K562 (cell line): ENCODE results near the gene C1QBP. TPM values are rescaled to one million over a fixed set of nuclear protein-coding genes. Genes with fewer than 3 reads are reported as not detected.

ENCODE experiments used
- ASH1L ChIP-seq: fragments of 450-650 bp; IDR thresholded peaks from 2 replicates; pipeline ENCODE4 v1.6.1; 2018; ENCODE audit warnings: borderline replicate concordance, mild to moderate bottlenecking, low read depth; ENCODE audit not compliant: partially characterized antibody
- ETV6 ChIP-seq, 3 experiments: fragments of 150-350 bp in 1 of 3; sonication (generic) in 1 of 3; formaldehyde crosslinking in 1 of 3; IDR thresholded peaks; 2 replicates each; pipeline versions ENCODE4 v1.6.1 to v1.8.0; 2014 to 2022; ENCODE audit warnings: borderline replicate concordance in 2 of 3, low read depth in 2 of 3, antibody characterized with exemption in 1 of 3, low read length in 1 of 3, mild to moderate bottlenecking in 1 of 3, missing genetic modification reagents in 1 of 3
- FUS ChIP-seq: fragments of 200-400 bp; formaldehyde crosslinking; optimal IDR thresholded peaks from 2 replicates; pipeline ENCODE3; 2017; ENCODE audit warnings: low read depth, low read length
- MTA2 ChIP-seq: fragments of 450-650 bp; IDR thresholded peaks from 2 replicates; pipeline ENCODE4 v1.6.1; 2016; ENCODE audit warnings: low read depth
- NR2C1 ChIP-seq, 2 experiments: fragments of 450-650 bp; IDR thresholded peaks; 2 replicates each; pipeline ENCODE4 v1.6.1; 2017; ENCODE audit warnings: mild to moderate bottlenecking in 2 of 2, antibody characterized with exemption in 1 of 2, inconsistent platforms in 1 of 2, missing compliant biosample characterization in 1 of 2, missing genetic modification characterization in 1 of 2
- RBM34 ChIP-seq: fragments of 200-400 bp; formaldehyde crosslinking; IDR thresholded peaks from 2 replicates; pipeline ENCODE4 v1.6.1; 2018; ENCODE audit warnings: low read length, borderline replicate concordance; ENCODE audit not compliant: insufficient read depth
- SP1 ChIP-seq: sonication (generic); formaldehyde crosslinking; IDR thresholded peaks from 2 replicates; pipeline ENCODE4 v1.8.1; 2022; ENCODE audit warnings: mild to moderate bottlenecking, missing genetic modification reagents
- ZFX ChIP-seq: sonication (generic); formaldehyde crosslinking; IDR thresholded peaks from 2 replicates; pipeline ENCODE4 v1.8.0; 2022; ENCODE audit warnings: mild to moderate bottlenecking, missing genetic modification reagents, moderate library complexity
- ZNF77 ChIP-seq: fragments of 250-450 bp; sonication (Bioruptor Pico); IDR thresholded peaks from 2 replicates; pipeline ENCODE4 v1.5.0; 2020
- polyA plus RNA-seq, 8 experiments: library from polyadenylated mRNA; depleted of rRNA in 4 of 8; stranded (reverse) in 5 of 8; unstranded in 3 of 8; fragments of >200 nt; fragmentation: Nextera tagmentation in 2 of 8; fragmentation: Illumina TruSeq in 1 of 8; extraction: Ambion mirVana in 2 of 8; extraction: Trizol in 1 of 8; gene quantifications; 2 replicates each; pipeline versions ENCODE4 v1.2.1 to v1.2.3, GENCODE V29; 2011 to 2014; ENCODE audit warnings: inconsistent platforms in 1 of 8, missing spikeins in 1 of 8
- total RNA-seq, 7 experiments: library from RNA; depleted of rRNA in 6 of 7; stranded (reverse); fragments of >200 nt in 6 of 7; fragmentation: Illumina TruSeq in 2 of 7; extraction: Trizol in 2 of 7; gene quantifications; 2 replicates each; pipeline versions ENCODE4 v1.2.1 to v1.2.3, GENCODE V29; 2011 to 2021; ENCODE audit warnings: low replicate concordance in 1 of 7
- TF ChIP-seq, protein P1 (sequence below): fragments of 150-350 bp; IDR thresholded peaks from 2 replicates; pipeline ENCODE4 v1.6.1; 2014; ENCODE audit warnings: low read depth, mild to moderate bottlenecking, low read length, borderline replicate concordance
- TF ChIP-seq, protein P2 (sequence below): fragments of 450-650 bp; IDR thresholded peaks from 2 replicates; pipeline ENCODE4 v1.6.1; 2016
- TF ChIP-seq, protein P3 (sequence below), 2 experiments: fragments of 250-450 bp in 1 of 2; fragments of 450-650 bp in 1 of 2; sonication (Bioruptor Pico) in 1 of 2; IDR thresholded peaks; 2 replicates each; pipeline versions ENCODE4 v1.6.1 to v1.8.0; 2016 to 2021; ENCODE audit warnings: mild to moderate bottlenecking in 2 of 2, moderate library complexity in 2 of 2, missing compliant biosample characterization in 1 of 2, missing genetic modification characterization in 1 of 2
- TF ChIP-seq, protein P4 (sequence below): IDR thresholded peaks from 3 replicates; pipeline ENCODE4 v1.6.1; 2011; ENCODE audit warnings: borderline replicate concordance, mild to moderate bottlenecking, moderate library complexity; ENCODE audit not compliant: insufficient read length; ENCODE audit errors: extremely low read depth

Gene C1QBP
- total and polyA plus RNA-seq, 9 of the 15 experiments (the other 6 are each of a cell fraction or from before 2014, with no cell fraction given) = 90.7 to 665 (median 414) TPM

DNA sequence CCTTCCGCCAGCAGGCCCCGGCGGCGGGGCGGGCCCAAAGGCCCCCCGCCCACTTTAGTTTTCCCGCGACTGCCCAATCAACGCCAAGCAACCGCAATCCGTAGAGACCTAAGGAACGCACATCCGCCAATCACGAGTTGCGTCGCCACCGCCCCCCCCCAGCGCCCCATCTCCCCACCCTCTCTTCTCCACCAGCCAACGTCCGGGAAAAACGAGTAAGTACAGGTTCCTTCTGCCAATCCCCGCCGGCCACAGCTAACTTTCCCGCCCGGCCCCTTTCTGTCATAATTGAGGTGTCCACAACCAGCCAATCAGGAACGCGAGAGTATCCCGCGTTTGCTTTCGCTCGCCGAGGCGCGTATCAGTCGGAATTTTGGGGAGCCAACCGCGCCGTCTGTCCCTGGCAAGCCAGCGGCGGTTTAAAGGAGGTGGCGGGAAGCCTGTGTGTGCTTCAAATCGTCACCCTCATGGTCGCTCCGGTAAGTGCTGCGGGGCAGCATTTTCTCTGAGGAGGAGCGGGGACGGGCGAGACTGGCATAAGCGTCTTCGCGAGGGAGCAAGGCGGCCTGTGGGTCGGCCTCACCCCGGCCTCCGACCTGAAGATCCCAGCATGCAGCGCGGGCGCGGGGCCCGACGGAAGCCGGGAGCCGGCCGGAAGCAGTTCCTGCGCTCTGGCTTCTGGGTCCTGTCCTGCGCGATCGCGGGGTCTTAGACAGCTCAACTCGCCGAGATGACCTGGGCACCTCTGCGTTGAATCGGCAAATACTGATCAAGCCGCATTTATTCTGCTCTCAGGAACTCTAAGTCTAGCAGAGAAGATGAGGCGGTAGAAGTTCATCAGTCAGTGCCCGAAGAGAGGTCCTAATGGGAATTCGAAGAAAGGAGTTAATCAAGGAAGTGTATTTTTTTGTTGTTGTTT, 47.5 kb upstream of the C1QBP start, which contains the start of gene MIS12 (continued):
- TF ChIP-seq NR2C1 (IDR thresholded peaks at IDR 0.05) = peak; percentile 83
- peak; percentile 86 for TF ChIP-seq NR2C1 (tag; IDR thresholded peaks at IDR 0.05)
- TF ChIP-seq, protein P1, sequence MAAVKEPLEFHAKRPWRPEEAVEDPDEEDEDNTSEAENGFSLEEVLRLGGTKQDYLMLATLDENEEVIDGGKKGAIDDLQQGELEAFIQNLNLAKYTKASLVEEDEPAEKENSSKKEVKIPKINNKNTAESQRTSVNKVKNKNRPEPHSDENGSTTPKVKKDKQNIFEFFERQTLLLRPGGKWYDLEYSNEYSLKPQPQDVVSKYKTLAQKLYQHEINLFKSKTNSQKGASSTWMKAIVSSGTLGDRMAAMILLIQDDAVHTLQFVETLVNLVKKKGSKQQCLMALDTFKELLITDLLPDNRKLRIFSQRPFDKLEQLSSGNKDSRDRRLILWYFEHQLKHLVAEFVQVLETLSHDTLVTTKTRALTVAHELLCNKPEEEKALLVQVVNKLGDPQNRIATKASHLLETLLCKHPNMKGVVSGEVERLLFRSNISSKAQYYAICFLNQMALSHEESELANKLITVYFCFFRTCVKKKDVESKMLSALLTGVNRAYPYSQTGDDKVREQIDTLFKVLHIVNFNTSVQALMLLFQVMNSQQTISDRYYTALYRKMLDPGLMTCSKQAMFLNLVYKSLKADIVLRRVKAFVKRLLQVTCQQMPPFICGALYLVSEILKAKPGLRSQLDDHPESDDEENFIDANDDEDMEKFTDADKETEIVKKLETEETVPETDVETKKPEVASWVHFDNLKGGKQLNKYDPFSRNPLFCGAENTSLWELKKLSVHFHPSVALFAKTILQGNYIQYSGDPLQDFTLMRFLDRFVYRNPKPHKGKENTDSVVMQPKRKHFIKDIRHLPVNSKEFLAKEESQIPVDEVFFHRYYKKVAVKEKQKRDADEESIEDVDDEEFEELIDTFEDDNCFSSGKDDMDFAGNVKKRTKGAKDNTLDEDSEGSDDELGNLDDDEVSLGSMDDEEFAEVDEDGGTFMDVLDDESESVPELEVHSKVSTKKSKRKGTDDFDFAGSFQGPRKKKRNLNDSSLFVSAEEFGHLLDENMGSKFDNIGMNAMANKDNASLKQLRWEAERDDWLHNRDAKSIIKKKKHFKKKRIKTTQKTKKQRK = no peak
- TF ChIP-seq MTA2 = no peak
- TF ChIP-seq SP1 (CRISPR knock-in tag) = peak; percentile 53
- TF ChIP-seq, protein P2, sequence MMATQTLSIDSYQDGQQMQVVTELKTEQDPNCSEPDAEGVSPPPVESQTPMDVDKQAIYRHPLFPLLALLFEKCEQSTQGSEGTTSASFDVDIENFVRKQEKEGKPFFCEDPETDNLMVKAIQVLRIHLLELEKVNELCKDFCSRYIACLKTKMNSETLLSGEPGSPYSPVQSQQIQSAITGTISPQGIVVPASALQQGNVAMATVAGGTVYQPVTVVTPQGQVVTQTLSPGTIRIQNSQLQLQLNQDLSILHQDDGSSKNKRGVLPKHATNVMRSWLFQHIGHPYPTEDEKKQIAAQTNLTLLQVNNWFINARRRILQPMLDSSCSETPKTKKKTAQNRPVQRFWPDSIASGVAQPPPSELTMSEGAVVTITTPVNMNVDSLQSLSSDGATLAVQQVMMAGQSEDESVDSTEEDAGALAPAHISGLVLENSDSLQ = peak; percentile 90
- no peak for TF ChIP-seq ZNF77 (CRISPR knock-in tag)
- no peak for TF ChIP-seq ETV6 (IDR thresholded peaks at IDR 0.05; ENCODE audit: borderline replicate concordance in 1 of 2, low read depth in 2 of 2, low read length in 1 of 2)
- TF ChIP-seq ETV6 (CRISPR knock-in tag; IDR thresholded peaks at IDR 0.05; ENCODE audit: borderline replicate concordance) = no peak
- TF ChIP-seq ZFX = peak; percentile 98
- peak; percentile 36 for TF ChIP-seq ASH1L
- TF ChIP-seq, protein P3, sequence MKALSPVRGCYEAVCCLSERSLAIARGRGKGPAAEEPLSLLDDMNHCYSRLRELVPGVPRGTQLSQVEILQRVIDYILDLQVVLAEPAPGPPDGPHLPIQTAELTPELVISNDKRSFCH (CRISPR knock-in tag; IDR thresholded peaks at IDR 0.05) = no peak
- TF ChIP-seq, protein P3 (tag; IDR thresholded peaks at IDR 0.05) = peak; percentile 44; the same call in 1 of the 2 replicates
- TF ChIP-seq, protein P4, sequence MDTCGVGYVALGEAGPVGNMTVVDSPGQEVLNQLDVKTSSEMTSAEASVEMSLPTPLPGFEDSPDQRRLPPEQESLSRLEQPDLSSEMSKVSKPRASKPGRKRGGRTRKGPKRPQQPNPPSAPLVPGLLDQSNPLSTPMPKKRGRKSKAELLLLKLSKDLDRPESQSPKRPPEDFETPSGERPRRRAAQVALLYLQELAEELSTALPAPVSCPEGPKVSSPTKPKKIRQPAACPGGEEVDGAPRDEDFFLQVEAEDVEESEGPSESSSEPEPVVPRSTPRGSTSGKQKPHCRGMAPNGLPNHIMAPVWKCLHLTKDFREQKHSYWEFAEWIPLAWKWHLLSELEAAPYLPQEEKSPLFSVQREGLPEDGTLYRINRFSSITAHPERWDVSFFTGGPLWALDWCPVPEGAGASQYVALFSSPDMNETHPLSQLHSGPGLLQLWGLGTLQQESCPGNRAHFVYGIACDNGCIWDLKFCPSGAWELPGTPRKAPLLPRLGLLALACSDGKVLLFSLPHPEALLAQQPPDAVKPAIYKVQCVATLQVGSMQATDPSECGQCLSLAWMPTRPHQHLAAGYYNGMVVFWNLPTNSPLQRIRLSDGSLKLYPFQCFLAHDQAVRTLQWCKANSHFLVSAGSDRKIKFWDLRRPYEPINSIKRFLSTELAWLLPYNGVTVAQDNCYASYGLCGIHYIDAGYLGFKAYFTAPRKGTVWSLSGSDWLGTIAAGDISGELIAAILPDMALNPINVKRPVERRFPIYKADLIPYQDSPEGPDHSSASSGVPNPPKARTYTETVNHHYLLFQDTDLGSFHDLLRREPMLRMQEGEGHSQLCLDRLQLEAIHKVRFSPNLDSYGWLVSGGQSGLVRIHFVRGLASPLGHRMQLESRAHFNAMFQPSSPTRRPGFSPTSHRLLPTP = no peak
- TF ChIP-seq FUS = no peak
- no peak for TF ChIP-seq RBM34
